ENCODE data around the gene OR10A5. TPM values are rescaled to one million over a fixed set of nuclear protein-coding genes. Genes with fewer than 3 reads are reported as not detected.
"Not testable (repeated sequence)": the region's sequence is repeated elsewhere in the genome, so short reads cannot be mapped to it uniquely, and the experiment has no call there.

OR10A5 gene, protein sequence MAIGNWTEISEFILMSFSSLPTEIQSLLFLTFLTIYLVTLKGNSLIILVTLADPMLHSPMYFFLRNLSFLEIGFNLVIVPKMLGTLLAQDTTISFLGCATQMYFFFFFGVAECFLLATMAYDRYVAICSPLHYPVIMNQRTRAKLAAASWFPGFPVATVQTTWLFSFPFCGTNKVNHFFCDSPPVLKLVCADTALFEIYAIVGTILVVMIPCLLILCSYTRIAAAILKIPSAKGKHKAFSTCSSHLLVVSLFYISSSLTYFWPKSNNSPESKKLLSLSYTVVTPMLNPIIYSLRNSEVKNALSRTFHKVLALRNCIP
- not detected in 2 replicates for total RNA-seq (2014; rRNA removed; shearing (Covaris generic))

DNA sequence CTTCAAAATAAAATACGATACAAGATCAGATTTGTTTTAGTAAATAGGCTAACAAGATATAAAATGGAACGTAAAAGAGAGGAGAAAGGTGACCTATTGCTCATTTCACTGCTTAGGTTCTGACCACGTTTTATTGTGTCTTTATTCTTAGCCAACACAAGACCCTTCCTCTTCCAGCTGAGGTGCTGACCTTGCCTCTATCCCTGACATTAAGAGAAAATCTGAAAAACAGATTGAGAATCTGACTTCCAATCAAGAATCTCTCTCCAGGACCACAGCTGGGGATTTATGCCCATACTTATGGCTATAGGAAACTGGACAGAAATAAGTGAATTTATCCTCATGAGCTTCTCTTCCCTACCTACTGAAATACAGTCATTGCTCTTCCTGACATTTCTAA lies at the start of gene OR10A5:
TSS of gene OR10A5 (plus strand) at position 301 of the 400 bp plus-strand sequence. CDS start at position 301, 0 bp downstream.
- no peaks in the 10 kb centered on the region for H3K27me3 ChIP-seq (replicated peaks)
- no peak within 1 kb of the TSS for H3K27ac ChIP-seq
- no peak for DNase-seq (ENCODE audit: low read depth in 1 of 2, low spot score in 2 of 2)
- H3K9me3 ChIP-seq (replicated peaks) = no peaks in the 10 kb centered on the region
- no peaks in the 10 kb centered on the region for H3K36me3 ChIP-seq
- no peak within 1 kb of the TSS for H3K4me3 ChIP-seq
- no peaks in the 10 kb centered on the region for H3K4me1 ChIP-seq (replicated peaks)

DNA sequence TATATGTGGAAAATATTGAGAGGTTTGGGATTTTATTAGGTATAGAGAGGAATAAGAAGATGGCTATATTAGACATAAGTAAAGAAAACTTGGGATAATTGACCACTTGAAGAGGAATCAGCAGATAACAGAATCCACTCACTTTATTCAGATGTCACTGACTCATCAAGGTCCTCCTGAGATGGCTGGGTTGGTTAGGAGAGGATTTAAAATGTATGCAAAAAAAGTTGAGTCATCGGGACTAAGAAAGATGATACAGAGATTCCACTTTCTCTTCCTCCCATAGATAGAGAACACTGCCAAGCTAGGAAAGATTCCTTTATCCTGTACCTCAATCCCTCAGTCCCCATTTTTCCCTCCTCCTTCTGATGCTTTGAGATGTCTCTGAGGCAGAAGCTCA lies 46.1 kb upstream of the OR10A5 start, which contains the start of gene OR6A2:
TSS of gene OR6A2 (minus strand) at position 288 of the 400 bp plus-strand sequence. CDS start 3,981 bp downstream, outside the sequence.
- Histone ChIP-seq H3K4me1 (replicated peaks) (no peaks in the 10 kb centered on the region), H3K27ac (no peak within 1 kb of the TSS), H3K4me3 (no peak within 1 kb of the TSS), H3K9me3 (replicated peaks) (no peaks in the 10 kb centered on the region), H3K27me3 (replicated peaks) (no peaks in the 10 kb centered on the region), H3K36me3 (no peaks in the 10 kb centered on the region)
- DNase-seq (ENCODE audit: low read depth in 1 of 2, low spot score in 2 of 2) = no peak

DNA sequence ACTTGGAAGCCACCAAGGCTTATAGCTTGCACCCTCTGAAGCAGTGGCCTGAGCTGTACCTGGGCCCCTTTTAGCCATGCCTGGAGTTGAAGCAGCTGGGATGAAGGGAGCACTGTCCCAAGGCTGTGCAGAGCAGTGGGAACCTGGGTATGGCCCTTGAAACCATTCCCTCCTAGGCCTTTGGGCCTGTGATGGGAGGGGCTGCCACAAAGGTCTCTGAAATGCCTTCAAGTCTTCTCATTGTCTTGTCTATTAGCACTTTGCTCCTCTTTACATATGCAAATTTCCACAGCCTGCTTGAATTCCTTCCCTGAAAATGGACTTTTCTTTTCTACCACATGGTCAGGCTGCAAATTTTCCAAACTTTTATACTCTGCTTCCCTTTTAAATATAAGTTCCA lies 44.4 kb upstream of the OR10A5 start:
- not testable (repeated sequence) for DNase-seq (ENCODE audit: low read depth in 1 of 2, low spot score in 2 of 2); H3K4me1 ChIP-seq (replicated peaks); H3K4me3 ChIP-seq; H3K27me3 ChIP-seq (replicated peaks); H3K36me3 ChIP-seq; H3K27ac ChIP-seq; H3K9me3 ChIP-seq (replicated peaks)

DNA sequence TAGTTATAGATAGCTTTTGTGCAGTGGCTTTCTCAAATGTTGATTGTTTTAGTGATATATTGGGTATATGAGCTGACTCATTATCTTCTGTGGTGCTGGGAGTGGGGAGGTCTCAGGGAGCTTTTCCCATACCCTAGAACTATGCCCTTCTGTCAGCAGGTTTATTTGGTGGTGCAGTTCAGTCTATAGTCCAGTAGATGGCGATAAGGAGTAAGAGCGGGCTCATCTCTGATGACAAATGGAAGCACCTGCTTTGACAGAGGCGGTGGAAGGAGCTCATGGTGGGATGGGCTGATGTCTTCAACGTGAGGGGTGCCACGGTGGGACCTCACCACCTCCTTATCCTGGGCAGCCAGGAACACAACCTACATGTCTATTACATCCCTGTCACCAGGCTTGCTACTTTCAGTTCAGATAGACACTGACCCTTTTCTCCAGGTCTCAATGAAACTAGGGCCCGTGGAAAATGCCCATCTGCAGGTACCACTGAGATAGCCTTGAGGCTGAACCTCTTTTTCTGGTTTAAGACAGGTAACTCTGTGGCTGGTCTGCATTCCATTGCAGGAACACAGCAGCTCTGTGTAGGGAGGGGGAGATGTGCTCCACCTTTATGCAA lies 33.0 kb upstream of the OR10A5 start:
- Histone ChIP-seq H3K36me3 (no peaks in the 10 kb centered on the region), H3K4me1 (replicated peaks) (no peaks in the 10 kb centered on the region), H3K9me3 (replicated peaks) (no peaks in the 10 kb centered on the region), H3K27me3 (replicated peaks) (no peaks in the 10 kb centered on the region), H3K27ac (no peak overlapping the region), H3K4me3 (no peak overlapping the region)
- DNase-seq (ENCODE audit: low read depth in 1 of 2, low spot score in 2 of 2) = peak in 1 of 2 experiments; percentile 5

DNA sequence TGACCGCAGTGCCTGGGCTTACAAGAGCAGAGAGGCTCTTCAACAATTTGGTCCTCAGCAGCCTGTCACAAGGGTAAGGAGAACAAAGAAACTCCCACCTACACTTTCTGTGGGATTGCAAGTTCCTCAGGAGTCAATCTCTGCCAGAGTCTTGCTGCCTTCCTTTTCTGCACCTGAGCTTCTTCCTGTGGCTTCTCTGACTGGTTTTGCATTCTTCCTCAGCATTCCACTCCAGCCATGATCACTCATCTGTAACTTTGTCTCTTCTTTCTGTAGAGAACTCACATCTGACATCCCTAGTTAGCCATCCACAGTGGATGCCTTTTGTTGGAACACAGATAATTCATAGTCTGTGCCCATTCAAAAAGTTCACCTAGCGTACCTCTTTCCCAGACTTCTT lies 31.8 kb upstream of the OR10A5 start:
- Histone ChIP-seq H3K4me3 (no peak overlapping the region), H3K27ac (no peak overlapping the region), H3K4me1 (replicated peaks) (no peaks in the 10 kb centered on the region), H3K9me3 (replicated peaks) (no peaks in the 10 kb centered on the region), H3K27me3 (replicated peaks) (no peaks in the 10 kb centered on the region), H3K36me3 (no peaks in the 10 kb centered on the region)
- DNase-seq (ENCODE audit: low read depth in 1 of 2, low spot score in 2 of 2) = no peak

- Histone ChIP-seq H3K27me3 (replicated peaks) (no peaks in the 10 kb centered on the region), H3K4me3 (no peak overlapping the region), H3K27ac (no peak overlapping the region), H3K4me1 (replicated peaks) (no peaks in the 10 kb centered on the region), H3K9me3 (replicated peaks) (no peaks in the 10 kb centered on the region), H3K36me3 (no peaks in the 10 kb centered on the region)
- no peak for DNase-seq (ENCODE audit: low read depth in 1 of 2, low spot score in 2 of 2)
Measured at GRCh38 chr11:6817694-6818093, 27.8 kb upstream of the OR10A5 start.

DNA sequence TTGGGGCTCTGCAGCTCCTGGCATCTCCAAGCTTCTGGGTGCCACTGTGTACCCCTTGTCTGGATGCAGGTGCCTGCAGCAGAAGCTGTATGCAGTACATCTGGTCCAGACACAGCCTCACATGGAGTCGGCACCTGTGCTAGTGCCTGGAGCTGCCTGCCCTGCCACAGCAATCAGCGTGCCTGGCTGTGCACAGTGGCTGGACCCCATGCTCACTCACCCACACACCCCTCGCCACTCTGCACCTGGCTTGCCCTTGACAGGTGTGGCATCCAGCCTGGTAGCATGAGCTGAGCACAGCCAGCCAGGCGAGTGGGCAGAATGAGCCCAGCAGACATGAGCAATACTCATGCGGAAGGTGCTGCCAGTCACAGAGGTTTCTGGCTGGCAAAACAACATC lies 26.5 kb upstream of the OR10A5 start:
- Histone ChIP-seq H3K36me3 (no peaks in the 10 kb centered on the region), H3K4me3 (no peak overlapping the region), H3K4me1 (replicated peaks) (no peaks in the 10 kb centered on the region), H3K27ac (no peak overlapping the region), H3K9me3 (replicated peaks) (no peaks in the 10 kb centered on the region), H3K27me3 (replicated peaks) (no peaks in the 10 kb centered on the region)
- DNase-seq (ENCODE audit: low read depth in 1 of 2, low spot score in 2 of 2) = no peak

DNA sequence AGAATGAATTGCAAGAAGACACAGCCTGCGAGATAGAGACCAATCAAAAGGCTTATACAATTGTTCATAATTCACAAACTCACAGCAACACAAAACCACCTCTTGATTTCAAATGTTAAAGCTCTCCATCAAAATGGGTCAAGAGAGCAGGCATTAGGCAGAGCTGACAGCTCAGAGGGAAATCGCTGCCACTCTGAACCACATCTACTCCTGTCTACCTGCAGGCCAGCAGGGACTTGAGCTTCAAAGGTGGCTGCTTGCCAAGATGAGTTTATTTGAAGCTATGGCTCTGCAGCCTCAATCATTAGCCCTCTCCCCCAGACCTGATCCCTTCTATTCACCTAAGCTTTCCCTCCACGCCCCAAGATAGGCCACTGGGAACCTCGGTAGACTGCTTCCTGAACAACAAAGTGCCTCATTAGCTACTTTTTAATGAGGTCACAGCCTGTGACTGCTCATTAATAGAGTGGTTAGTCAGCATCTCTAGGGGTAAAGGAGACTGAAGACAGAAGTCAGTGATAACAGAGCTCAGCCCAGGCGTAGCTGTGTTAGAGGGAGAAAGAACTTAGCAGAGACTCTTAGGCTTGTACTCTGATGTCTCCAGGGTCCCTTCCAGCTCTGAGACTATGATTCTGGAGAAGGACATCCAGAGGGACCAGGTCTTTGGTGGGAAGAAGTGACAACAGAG lies 21.2 kb upstream of the OR10A5 start:
- no peaks in the 10 kb centered on the region for H3K36me3 ChIP-seq
- no peaks in the 10 kb centered on the region for H3K9me3 ChIP-seq (replicated peaks)
- DNase-seq (ENCODE audit: low read depth in 1 of 2, low spot score in 2 of 2) = no peak
- no peaks in the 10 kb centered on the region for H3K4me1 ChIP-seq (replicated peaks)
- no peak overlapping the region for H3K4me3 ChIP-seq
- H3K27ac ChIP-seq = no peak overlapping the region
- no peaks in the 10 kb centered on the region for H3K27me3 ChIP-seq (replicated peaks)

DNA sequence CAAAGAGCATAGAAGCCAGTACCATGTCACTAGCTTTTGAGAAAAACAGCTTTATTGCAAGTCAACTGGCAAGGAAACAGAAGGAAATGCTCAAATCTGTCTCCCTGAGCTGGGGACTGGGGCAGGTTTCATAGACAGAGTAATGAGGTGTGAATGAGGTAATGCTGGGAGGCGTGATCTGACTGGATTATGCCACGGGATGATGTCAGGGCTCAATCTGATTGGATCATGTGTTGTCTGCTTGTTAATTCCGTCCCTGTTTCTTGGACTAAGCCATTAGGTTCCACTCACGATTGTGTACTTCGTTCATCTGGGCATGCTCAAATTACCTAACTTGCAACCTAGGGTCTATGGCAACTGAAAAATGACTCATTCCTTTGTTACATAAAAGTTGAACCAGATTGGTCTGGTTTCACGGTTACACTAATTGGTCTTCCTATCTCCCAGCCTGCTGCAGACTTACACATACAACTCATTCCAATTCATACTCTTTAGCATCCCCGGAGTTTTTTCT lies 20.2 kb upstream of the OR10A5 start:
- Histone ChIP-seq H3K4me1 (replicated peaks) (no peaks in the 10 kb centered on the region), H3K9me3 (replicated peaks) (no peaks in the 10 kb centered on the region), H3K4me3 (no peak overlapping the region), H3K27me3 (replicated peaks) (no peaks in the 10 kb centered on the region), H3K36me3 (no peaks in the 10 kb centered on the region), H3K27ac (no peak overlapping the region)
- DNase-seq (ENCODE audit: low read depth in 1 of 2, low spot score in 2 of 2) = no peak

- Histone ChIP-seq H3K4me3 (no peak overlapping the region), H3K36me3 (no peaks in the 10 kb centered on the region), H3K27ac (no peak overlapping the region), H3K9me3 (replicated peaks) (no peaks in the 10 kb centered on the region), H3K4me1 (replicated peaks) (no peaks in the 10 kb centered on the region), H3K27me3 (replicated peaks) (no peaks in the 10 kb centered on the region)
- DNase-seq (ENCODE audit: low read depth in 1 of 2, low spot score in 2 of 2) = no peak
Measured at GRCh38 chr11:6828103-6828502, 17.4 kb upstream of the OR10A5 start.

DNA sequence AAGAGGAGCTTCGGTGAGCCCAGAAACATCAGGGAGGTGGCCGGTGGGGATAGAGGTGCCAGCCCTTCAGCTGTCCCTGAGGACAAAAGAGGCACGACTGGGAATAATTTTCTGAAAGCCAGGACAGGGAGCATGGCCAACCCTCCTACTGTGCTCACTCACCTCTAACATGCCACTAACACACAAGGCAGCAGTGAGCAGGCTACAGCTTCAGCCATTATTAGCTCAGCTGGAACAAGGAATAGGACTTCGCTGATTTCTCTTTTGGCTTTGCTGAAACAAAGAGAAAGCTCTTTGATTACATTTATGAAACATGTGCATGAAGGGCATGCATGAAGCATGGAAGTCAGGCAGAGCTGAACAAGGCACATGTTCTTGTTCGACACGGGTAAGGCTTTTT lies 12.1 kb upstream of the OR10A5 start:
- no peak for DNase-seq (ENCODE audit: low read depth in 1 of 2, low spot score in 2 of 2)
- no peaks in the 10 kb centered on the region for H3K9me3 ChIP-seq (replicated peaks)
- no peaks in the 10 kb centered on the region for H3K4me1 ChIP-seq (replicated peaks)
- H3K27me3 ChIP-seq (replicated peaks) = no peaks in the 10 kb centered on the region
- H3K36me3 ChIP-seq = no peaks in the 10 kb centered on the region
- no peak overlapping the region for H3K27ac ChIP-seq
- H3K4me3 ChIP-seq = no peak overlapping the region

GRCh38 chr11:6834021-6834420 lies 11.5 kb upstream of the OR10A5 start:
- no peak for DNase-seq (ENCODE audit: low read depth in 1 of 2, low spot score in 2 of 2)
- Histone ChIP-seq H3K4me1 (replicated peaks) (no peaks in the 10 kb centered on the region), H3K36me3 (no peaks in the 10 kb centered on the region), H3K9me3 (replicated peaks) (no peaks in the 10 kb centered on the region), H3K27me3 (replicated peaks) (no peaks in the 10 kb centered on the region), H3K4me3 (no peak overlapping the region), H3K27ac (no peak overlapping the region)

GRCh38 chr11:6841694-6842093 lies 3.8 kb upstream of the OR10A5 start:
- Histone ChIP-seq H3K27ac (no peak overlapping the region), H3K4me1 (replicated peaks) (no peaks in the 10 kb centered on the region)
- DNase-seq (ENCODE audit: low read depth in 1 of 2, low spot score in 2 of 2) = no peak

DNA sequence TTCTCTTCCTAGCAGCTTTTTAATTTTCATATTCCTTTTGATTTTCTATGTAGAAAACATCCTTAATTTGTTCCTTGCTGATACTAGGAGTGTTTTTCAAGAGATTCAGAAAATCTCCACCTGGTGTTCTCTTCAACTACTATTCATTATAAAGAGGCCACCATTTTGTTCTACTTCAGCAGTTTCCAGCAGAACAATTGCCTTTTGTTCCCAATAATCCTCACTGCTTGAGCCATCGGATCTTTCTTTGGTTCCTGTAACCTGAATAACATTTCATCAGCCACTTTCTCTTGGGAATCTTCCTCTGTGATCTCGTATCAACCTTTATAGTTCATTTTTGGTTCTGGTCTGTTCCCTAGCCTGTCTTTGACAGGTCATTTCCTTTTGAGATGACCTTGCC lies 1.8 kb upstream of the OR10A5 start:
- Histone ChIP-seq H3K4me1 (replicated peaks) (no peaks in the 10 kb centered on the region), H3K36me3 (no peaks in the 10 kb centered on the region), H3K9me3 (replicated peaks) (no peaks in the 10 kb centered on the region), H3K27me3 (replicated peaks) (no peaks in the 10 kb centered on the region), H3K4me3 (no peak overlapping the region), H3K27ac (no peak overlapping the region)
- DNase-seq (ENCODE audit: low read depth in 1 of 2, low spot score in 2 of 2) = no peak

More at GRCh38 chr11:6841694-6842093, 3.8 kb upstream of the OR10A5 start:
- no peaks in the 10 kb centered on the region for H3K36me3 ChIP-seq
- H3K9me3 ChIP-seq (replicated peaks) = no peaks in the 10 kb centered on the region
- H3K4me3 ChIP-seq = no peak overlapping the region
- H3K27me3 ChIP-seq (replicated peaks) = no peaks in the 10 kb centered on the region

All from SJSA1 (cell line).